HG02885 (cell line): ENCODE results near the gene ADGRF3.
"Not testable (repeated sequence)": the region's sequence is repeated elsewhere in the genome, so short reads cannot be mapped to it uniquely, and the experiment has no call there.

Experiments used
- ATAC-seq: cut with Tn5 transposase; IDR thresholded peaks from one replicate; pipeline ENCODE4 v1.9.1; 2021; ENCODE audit warnings: mild to moderate bottlenecking; ENCODE audit not compliant: unreplicated experiment, poor library complexity

Gene ADGRF3

DNA sequence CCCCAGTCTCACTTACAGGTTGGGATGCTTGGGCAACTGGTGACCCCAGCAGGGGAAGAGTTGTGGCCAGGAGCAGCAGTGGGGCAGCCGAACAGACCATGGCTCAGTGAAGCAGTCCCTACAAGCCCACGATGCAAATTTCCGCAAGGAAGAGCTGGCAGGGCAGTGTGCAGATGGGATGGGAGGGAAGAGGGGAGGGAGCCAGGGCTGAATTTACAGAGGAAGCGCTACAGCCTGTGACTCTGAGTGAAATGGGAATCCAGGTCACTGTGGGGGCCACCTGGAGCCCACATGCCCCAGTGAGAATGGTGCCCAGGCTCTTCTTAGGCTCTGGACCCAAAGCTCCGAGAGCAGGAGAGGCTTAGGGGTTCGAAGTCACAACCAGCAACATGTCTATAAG is 27.6 kb downstream of the ADGRF3 start:
- ATAC-seq, result no peak

GRCh38 chr2:26317377-26318105 is 29.0 kb downstream of the ADGRF3 start:
- ATAC-seq, result no peak

DNA sequence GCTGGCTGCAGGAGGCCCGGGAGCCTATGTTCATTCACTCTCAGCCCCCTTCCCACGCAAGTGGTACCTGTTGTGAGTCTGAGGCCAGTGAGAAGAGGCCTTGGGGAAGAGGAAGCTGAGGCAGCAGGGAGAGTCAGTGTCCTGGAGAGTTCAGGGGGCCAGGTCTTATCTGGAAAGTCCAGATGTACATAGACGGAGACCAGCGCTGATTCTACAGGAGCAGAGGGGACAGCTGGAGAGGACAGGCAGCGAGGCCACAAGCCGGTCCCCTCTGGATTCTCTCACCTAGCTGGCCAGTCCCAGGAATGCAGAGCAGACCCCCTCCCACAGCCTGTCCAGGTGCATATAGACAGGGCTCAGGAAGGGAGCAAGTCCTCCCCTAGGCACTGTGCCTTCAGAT is 29.7 kb downstream of the ADGRF3 start:
- no peak for ATAC-seq

DNA sequence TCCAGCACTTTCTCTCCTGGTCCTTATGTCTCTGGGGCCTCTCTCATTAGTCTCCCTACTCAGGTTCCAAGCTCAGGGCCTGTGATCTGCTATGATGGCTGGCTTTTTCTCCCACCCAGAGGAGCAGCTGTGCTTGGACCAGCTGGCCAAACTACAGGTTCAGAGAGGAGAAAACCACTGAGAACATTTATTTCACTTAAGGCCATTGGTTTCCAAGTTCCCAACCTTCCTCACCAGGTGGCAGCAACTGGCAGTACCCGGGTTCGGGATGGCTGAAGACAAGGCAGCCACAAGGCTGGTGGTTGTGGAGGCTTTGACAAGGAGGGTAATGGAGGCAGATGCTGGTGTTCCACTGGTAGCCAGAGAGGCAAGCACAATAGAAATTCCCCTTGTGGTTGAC is 30.5 kb downstream of the ADGRF3 start:
- no peak for ATAC-seq

DNA sequence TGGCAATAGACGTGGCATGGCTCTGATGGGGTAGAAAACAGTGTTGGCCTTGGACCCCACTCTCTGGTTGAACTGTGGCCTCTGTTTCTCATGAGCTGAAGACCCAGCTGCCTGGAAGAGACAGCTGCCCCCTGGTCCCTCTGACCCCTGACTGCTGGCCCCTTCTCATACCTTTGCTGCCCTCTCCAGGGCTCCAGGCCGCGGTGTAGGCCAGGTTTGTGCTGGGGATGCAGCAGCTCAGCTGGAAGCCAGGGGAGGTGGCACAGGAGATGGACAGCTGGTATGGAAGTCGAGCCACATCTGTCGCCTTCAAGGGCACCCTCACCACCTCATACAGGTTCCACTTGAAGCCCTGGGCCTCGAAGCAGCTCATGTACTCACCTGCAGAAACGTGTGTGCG is 32.3 kb downstream of the ADGRF3 start:
- no peak for ATAC-seq

GRCh38 chr2:26313446-26313845 is 33.1 kb downstream of the ADGRF3 start:
- no peak for ATAC-seq

GRCh38 chr2:26312471-26312870 is 34.1 kb downstream of the ADGRF3 start:
- ATAC-seq, result no peak

DNA sequence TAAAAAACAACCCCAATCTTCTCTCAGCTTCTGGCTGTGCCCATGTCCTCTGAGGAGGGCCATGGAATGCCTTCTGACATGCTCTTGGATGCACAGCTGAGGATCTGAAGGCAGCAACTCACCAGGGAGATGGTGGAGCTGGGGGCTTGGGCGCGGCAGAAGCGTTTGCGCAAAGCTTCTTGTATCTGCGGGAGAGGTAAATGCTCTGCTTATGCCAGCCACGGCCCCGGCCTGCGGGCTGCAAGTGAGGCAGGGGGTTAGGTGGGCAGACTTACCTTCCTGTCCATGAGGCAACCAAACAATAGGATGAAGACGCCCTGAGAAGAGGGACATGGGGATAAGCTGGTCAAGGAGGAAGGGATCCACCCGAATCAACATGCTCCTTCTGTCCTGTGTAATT is 36.7 kb downstream of the ADGRF3 start:
- no peak for ATAC-seq

DNA sequence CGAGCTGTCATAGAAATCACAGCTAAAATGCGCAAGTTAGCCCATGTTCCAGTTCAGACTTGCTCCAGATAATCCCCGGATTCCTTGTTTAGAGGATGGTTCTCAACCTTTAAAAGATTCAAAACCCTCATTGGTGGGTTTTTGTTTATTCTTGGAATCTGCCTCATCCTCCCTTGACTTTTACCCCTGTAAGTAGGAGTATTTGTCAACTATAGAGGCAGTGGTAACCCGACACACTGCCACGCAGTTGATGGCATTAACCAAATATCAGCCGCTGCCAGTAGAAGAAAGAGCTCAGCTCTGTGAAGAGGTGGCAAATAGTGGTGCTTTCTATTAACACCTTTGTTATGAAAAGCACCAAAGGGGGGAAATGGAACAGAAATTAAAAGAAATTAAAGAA is 41.0 kb downstream of the ADGRF3 start:
- ATAC-seq, result no peak

DNA sequence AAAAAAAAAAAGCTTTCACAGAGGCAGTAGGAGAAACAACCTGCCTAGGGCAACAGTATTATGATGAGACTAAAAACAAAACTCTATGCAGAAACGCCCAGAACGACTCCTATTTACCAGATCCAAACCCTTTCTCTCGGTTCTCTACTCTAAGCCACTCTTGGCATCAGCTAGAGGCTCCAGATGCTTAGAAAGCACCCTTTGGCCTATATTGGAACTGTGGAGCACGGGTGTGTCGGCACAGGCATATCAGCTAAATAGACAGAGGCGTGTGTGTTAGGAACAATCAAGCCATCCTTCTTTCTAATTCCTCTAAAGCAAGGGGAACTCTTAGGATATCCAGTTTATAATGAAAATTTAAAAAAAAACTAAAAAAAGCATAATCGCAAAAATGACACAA is 41.5 kb downstream of the ADGRF3 start:
- not testable (repeated sequence) for ATAC-seq

GRCh38 chr2:26302846-26303245 is 43.7 kb downstream of the ADGRF3 start:
- ATAC-seq, result no peak

DNA sequence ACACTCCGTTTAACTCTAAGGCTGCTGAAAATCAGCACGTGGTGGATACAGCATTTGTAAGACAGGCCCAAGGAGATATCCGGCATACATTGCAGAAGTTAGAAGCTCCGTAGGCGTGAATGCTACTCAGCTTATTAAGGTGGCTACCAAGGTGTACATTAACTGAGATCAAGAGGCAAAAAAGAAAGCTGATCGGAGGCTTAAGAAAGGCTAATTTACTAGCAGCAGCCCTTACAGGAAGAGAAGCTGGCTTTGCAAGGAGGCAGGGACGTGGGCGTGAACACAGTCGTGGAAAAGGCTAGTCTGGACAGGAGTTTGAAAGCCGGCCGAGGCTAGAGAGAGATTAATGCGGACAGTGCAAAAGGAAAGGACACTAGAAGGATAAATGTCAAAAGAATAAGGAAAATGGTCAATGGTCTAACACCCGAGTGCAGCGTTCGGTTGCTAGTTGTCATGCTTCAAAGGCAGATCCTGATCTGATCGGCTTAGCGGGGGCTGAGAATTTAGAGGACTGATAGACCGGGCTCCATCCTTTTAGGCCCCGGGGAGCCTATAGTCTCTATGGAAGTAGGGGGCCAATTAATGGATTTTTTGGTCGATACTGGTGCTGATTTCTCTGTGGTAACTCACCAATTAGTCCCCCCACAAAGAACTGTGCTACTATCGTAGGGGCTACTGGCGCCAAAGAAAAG is 46.2 kb downstream of the ADGRF3 start:
- no peak for ATAC-seq

DNA sequence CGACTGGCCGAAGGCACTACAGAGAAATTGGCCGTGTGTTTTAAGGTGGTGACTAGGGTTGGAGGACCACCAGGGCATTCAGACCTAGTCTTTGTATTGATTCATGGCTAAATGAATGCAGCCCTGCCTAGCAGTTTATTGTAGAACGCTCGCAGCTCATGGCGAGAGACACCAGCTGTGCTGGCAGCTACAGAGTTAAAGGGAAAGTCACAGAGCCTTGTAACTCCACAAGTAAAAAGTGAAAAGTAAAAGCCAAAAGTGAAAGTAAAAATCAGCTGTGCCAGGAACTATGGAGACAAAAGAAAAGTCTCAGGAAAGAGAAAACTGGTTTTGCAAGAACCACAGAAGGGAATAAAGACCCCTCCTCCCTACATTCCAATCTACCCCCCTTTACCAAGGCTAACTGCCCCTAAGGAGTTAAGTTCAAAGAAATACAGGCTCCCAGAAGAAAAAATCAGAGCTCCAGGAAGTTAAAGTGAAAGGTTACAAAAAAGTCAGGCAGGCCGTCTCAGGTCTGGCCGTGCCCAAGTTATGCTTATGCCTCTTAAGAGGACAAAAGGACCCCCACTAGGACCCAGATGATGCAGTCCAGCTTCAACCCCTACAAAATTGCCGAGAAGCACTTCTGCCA is 47.0 kb downstream of the ADGRF3 start:
- no peak for ATAC-seq

DNA sequence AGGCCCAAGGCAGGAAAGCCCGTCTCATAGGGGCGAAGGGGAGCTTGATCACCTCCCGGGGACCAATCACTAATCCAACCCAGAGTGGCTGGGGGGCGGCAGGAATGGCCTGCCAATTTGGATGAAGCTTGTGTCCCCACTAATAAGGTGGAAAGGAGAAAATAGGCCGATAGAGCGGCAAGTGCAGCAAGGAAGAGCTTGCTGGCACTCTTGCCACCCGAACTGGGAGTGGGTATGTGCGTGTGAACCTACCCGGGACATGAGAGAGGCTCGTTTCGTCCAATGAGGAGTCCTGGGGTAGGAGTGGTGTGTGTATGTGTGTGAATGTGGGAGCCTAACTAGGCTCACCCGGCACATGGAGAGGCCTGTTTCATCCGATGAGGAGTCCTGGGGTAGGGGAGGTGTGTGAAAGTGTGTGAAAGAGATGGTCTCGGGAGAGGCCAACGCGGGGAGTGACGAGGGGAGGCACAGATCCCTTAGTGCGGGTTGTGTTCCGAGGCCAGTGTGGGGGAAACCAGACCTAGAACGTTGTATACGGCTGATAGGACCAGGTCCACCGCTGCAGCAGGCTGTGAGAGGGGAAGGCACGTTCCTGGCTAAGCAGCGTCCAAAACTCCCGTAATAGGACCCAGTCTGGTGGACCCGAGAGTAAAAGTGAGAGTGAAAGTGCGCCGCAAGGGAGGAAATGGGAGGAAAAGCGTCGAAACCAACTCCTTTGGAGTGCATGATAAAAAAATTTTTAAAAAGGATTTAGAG is 47.8 kb downstream of the ADGRF3 start:
- no peak for ATAC-seq

GRCh38 chr2:26298286-26298637 is 48.3 kb downstream of the ADGRF3 start:
- no peak for ATAC-seq

DNA sequence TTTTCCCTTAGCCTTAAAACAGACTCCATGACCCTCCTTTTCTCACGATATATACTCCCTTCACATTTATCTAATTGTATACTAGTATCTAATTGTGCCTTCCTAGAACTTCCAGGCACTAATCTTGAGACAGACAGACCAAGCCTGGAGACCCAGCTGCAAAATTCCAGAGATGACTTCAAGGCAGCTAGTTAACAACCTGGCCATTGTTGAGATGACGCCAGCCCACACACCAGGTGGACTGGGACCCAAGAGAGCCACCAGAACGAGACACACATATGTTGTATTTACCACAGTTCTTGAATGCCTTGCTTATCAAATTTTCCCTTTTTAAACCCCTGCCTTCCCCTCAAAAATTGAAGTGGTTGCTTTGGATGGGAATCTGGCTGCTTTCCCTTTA is 49.5 kb downstream of the ADGRF3 start:
- ATAC-seq, result no peak

DNA sequence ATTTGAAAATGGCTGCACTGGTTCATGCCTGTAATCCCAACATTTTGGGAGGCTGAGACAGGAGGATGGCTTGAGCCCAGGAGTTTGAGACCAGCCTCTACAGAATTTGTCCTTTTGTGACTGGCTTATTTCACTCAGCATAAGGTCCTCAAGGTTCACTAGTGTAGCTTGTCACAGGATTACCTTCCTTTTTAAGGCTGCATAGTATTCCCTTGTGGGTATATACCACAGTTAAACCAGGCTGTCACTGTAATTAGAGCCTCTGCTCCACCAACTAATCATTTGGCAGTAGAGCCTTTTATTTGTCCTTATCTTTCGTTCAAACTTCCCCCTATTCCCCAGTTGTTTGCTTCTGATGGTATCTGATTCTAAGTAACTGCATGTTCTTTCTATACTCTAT is 51.1 kb downstream of the ADGRF3 start:
- ATAC-seq, result no peak

DNA sequence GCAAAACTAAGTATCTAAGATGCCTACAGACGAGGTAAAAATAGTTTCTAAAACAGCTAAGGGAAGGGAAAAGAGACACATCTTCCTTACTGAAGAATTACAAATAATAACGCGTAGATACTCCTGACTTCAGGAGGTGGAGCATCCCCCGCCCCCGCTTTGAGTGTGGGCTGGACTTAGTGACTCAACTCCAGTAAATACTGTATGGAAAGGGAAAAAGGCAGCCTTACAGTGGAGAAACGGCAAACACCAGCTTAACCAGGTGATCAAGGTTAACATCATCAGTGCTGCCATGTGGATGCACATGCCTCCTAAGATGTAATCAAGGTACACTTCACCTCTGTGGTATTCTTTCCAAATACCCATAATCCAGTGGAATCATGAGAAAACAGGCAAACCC is 53.9 kb downstream of the ADGRF3 start:
- ATAC-seq, result no peak

DNA sequence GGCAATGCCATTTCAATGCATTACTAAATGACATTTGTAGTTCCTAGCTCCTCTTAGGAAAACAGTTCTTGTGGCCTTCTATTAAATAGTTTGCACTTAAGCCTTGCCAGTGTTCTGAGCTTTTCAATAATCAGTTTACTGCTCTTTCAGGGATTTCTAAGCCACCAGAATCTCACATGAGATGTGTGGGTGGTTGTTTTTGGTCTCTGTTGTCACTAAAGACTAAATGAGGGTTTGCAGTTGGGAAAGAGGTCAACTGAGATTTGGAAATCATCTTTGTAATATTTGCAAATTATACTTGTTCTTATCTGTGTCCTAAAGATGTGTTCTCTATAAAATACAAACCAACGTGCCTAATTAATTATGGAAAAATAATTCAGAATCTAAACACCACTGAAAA is 56.6 kb downstream of the ADGRF3 start:
- no peak for ATAC-seq

DNA sequence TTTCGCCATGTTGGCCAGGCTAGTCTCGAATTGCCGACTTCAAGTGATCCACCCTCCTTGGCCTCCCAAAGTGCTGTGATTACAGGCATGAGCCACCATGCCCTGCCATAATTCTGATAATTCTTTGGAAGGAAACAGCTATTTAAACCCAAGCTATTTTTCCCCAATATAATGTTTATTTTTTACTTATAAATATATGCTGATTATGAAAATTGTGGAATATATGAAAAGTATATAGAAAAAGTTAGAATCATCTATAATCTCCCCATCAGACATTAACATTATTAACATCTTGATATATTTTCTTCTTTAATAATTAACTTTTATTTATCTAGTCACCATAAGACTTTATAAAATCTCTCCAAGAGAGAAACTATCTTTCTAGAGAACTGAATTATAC is 60.7 kb downstream of the ADGRF3 start:
- ATAC-seq, result no peak

DNA sequence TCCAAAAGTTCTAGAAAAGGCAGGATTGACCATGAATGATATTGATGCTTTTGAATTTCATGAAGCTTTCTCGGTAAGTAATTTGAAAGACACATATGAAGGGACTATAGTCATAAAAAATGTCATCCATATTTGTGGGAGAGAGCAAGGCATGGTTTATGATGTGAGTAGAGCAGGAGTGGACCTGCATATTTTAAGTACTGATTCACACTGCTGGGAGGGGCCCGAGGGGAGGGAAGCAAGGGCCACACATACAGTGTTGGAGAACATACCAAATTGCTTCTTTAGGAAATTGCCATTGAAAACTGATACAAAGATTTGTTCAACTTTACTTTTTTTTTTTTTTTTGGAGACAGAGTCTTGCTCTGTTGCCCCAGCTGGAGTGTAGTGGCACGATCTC is 62.5 kb downstream of the ADGRF3 start:
- no peak for ATAC-seq
